ENCODE data around the gene GCLM.
"Not testable (repeated sequence)": the region's sequence is repeated elsewhere in the genome, so short reads cannot be mapped to it uniquely, and the experiment has no call there.

Gene GCLM

GRCh38 chr1:93899543-93900207, 9.6 kb downstream of the GCLM start:
- DNase-seq (ENCODE audit: low read depth in 1 of 2, low spot score in 1 of 2), result no peak

GRCh38 chr1:93888900-93889299, 20.3 kb downstream of the GCLM start:
- no peak for DNase-seq (ENCODE audit: low read depth in 1 of 2, low spot score in 1 of 2)

- DNase-seq (ENCODE audit: low read depth in 1 of 2, low spot score in 1 of 2), result no peak
These were observed 27.0 kb downstream of the GCLM start for GRCh38 chr1:93882269-93882668.

- DNase-seq (ENCODE audit: low read depth in 1 of 2, low spot score in 1 of 2), result no peak
These were observed 28.5 kb downstream of the GCLM start for GRCh38 chr1:93880731-93881130.

GRCh38 chr1:93878889-93879586, 30.2 kb downstream of the GCLM start, which contains the start of gene DNTTIP2:
DNTTIP2 (minus strand) TSS chr1:93879206; CDS start chr1:93879148, 58 bp downstream.
- DNase-seq (ENCODE audit: low read depth in 1 of 2, low spot score in 1 of 2), result peak; percentile 75 to 88

- DNase-seq (ENCODE audit: low read depth in 1 of 2, low spot score in 1 of 2), result peak; percentile 21 to 49
These were observed 30.7 kb downstream of the GCLM start for GRCh38 chr1:93878501-93878888.

- DNase-seq (ENCODE audit: low read depth in 1 of 2, low spot score in 1 of 2), result no peak
These were observed 31.7 kb downstream of the GCLM start for GRCh38 chr1:93877529-93877928.

- DNase-seq (ENCODE audit: low read depth in 1 of 2, low spot score in 1 of 2), result no peak
These were observed 33.0 kb downstream of the GCLM start for GRCh38 chr1:93876244-93876643.

- no peak for DNase-seq (ENCODE audit: low read depth in 1 of 2, low spot score in 1 of 2)
These were observed 35.1 kb downstream of the GCLM start for GRCh38 chr1:93874025-93874651.

GRCh38 chr1:93871366-93871765, 37.9 kb downstream of the GCLM start:
- no peak for DNase-seq (ENCODE audit: low read depth in 1 of 2, low spot score in 1 of 2)

GRCh38 chr1:93869653-93870052, 39.6 kb downstream of the GCLM start:
- no peak for DNase-seq (ENCODE audit: low read depth in 1 of 2, low spot score in 1 of 2)

- not testable (repeated sequence) for DNase-seq (ENCODE audit: low read depth in 1 of 2, low spot score in 1 of 2)
These were observed 40.7 kb downstream of the GCLM start for GRCh38 chr1:93868492-93868891.

- no peak for DNase-seq (ENCODE audit: low read depth in 1 of 2, low spot score in 1 of 2)
These were observed 44.0 kb downstream of the GCLM start for GRCh38 chr1:93865253-93865652.

- DNase-seq (ENCODE audit: low read depth in 1 of 2, low spot score in 1 of 2), result no peak
These were observed 45.1 kb downstream of the GCLM start for GRCh38 chr1:93864175-93864574.

GRCh38 chr1:93857653-93858052, 51.6 kb downstream of the GCLM start:
- DNase-seq (ENCODE audit: low read depth in 1 of 2, low spot score in 1 of 2), result not testable (repeated sequence)

- not testable (repeated sequence) for DNase-seq (ENCODE audit: low read depth in 1 of 2, low spot score in 1 of 2)
These were observed 53.2 kb downstream of the GCLM start for GRCh38 chr1:93855983-93856382.

GRCh38 chr1:93853940-93854339, 55.3 kb downstream of the GCLM start:
- no peak for DNase-seq (ENCODE audit: low read depth in 1 of 2, low spot score in 1 of 2)

GRCh38 chr1:93851878-93852277, 57.4 kb downstream of the GCLM start:
- DNase-seq (ENCODE audit: low read depth in 1 of 2, low spot score in 1 of 2), result no peak

GRCh38 chr1:93851327-93851712, 57.9 kb downstream of the GCLM start:
- no peak for DNase-seq (ENCODE audit: low read depth in 1 of 2, low spot score in 1 of 2)

- peak; percentile 25 for DNase-seq (ENCODE audit: low read depth in 1 of 2, low spot score in 1 of 2)
These were observed 58.4 kb downstream of the GCLM start for GRCh38 chr1:93850687-93851326.

- DNase-seq (ENCODE audit: low read depth in 1 of 2, low spot score in 1 of 2), result no peak
These were observed 60.8 kb downstream of the GCLM start for GRCh38 chr1:93848350-93848883.

Data from activated CD4-positive, alpha-beta T cell treated with anti-CD3 and anti-CD28 coated beads, Interleukin-2, amount 50 U/mL, for 24 hours (primary cell).